Chondrocyte (in vitro differentiated cells): ENCODE data around the gene STPG4. TPM values are rescaled to one million over a fixed set of nuclear protein-coding genes. Genes with fewer than 3 reads are reported as not detected.

ENCODE experiments used
- DNase-seq: peaks from one replicate; pipeline ENCODE4 v3.0.0; 2021; ENCODE audit warnings: mixed read lengths, low spot score
- H3K27ac Mint-ChIP-seq: one replicate; pipeline ENCODE4 v1.8.0; 2021; ENCODE audit warnings: mild to moderate bottlenecking, moderate library complexity, mixed read lengths; ENCODE audit not compliant: unreplicated experiment
- H3K27me3 Mint-ChIP-seq: 2 replicates; pipeline ENCODE4 v1.8.0; 2021; ENCODE audit warnings: low read depth, mixed read lengths
- H3K36me3 Mint-ChIP-seq: 2 replicates; pipeline ENCODE4 v1.8.0; 2021; ENCODE audit warnings: low read depth, mixed read lengths
- H3K4me1 Mint-ChIP-seq: 2 replicates; pipeline ENCODE4 v1.8.0; 2021; ENCODE audit warnings: low read depth, mild to moderate bottlenecking, mixed read lengths
- H3K4me3 Mint-ChIP-seq: one replicate; pipeline ENCODE4 v1.8.0; 2021; ENCODE audit warnings: mild to moderate bottlenecking, moderate library complexity, mixed read lengths; ENCODE audit not compliant: unreplicated experiment
- H3K9me3 Mint-ChIP-seq: 2 replicates; pipeline ENCODE4 v1.8.0; 2021; ENCODE audit warnings: low read depth, mixed read lengths
- total RNA-seq: library from RNA; stranded (reverse); gene quantifications from 3 replicates; pipeline ENCODE4 v1.2.1, GENCODE V29; 2021
- TF ChIP-seq, protein P1 (sequence below): fragments of 200-600 bp; sonication (generic); IDR thresholded peaks from 2 replicates; pipeline ENCODE4 v1.5.0; 2021; ENCODE audit warnings: antibody characterized with exemption, mild to moderate bottlenecking, moderate library complexity

The STPG4 gene
- total RNA-seq, 1 donor from 2014 or later: 0.25 TPM

DNA sequence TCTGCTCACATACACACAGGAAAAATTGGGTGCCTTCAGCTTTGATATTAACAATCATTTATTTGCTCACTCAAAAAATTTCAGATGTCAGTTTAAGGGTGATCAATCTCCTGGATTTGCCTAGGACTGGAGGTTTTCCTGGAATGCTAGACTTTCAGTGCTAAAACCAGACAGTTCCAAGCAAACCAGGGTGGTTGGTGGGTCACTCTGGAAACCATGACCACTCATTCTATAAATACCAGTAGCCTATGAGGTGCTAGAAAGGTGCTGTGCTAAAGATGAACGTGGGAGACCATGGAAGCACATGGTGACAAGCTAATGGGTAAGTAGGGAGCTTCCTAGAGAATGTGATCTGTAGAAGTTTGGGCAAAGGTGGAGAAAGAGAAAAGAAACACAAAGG is 25.4 kb upstream of the STPG4 start:
- TF ChIP-seq, protein P1, sequence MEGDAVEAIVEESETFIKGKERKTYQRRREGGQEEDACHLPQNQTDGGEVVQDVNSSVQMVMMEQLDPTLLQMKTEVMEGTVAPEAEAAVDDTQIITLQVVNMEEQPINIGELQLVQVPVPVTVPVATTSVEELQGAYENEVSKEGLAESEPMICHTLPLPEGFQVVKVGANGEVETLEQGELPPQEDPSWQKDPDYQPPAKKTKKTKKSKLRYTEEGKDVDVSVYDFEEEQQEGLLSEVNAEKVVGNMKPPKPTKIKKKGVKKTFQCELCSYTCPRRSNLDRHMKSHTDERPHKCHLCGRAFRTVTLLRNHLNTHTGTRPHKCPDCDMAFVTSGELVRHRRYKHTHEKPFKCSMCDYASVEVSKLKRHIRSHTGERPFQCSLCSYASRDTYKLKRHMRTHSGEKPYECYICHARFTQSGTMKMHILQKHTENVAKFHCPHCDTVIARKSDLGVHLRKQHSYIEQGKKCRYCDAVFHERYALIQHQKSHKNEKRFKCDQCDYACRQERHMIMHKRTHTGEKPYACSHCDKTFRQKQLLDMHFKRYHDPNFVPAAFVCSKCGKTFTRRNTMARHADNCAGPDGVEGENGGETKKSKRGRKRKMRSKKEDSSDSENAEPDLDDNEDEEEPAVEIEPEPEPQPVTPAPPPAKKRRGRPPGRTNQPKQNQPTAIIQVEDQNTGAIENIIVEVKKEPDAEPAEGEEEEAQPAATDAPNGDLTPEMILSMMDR: no peak
- Mint-ChIP-seq H3K27ac (no peak overlapping the region), H3K4me3 (no peak overlapping the region), H3K9me3 (no peaks in the 10 kb centered on the region), H3K4me1 (peaks cover 22% of the 10 kb centered on the region), H3K27me3 (no peaks in the 10 kb centered on the region), H3K36me3 (peaks cover 4% of the 10 kb centered on the region)
- DNase-seq: no peak

DNA sequence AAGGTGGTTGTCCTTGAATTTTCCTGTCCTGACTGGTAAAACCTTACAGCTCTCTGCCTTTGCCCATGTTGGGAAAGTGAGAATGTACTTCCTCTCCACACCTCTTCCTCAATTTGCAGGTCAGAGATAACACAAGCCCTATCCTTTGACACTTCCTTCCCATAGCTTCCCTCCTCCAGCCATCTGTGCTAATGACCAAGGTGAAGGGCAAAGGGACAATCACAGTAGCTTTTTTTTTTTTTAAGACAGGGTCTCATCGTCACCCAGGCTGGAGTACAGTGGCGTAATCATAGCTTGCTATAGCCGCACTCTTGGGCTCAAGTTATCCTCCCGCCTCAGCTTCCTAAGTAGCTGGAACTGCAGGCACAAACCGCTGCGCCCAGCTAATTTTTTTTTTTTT is 24.3 kb upstream of the STPG4 start:
- H3K4me3 Mint-ChIP-seq: no peak overlapping the region
- H3K4me1 Mint-ChIP-seq: peaks cover 23% of the 10 kb centered on the region
- H3K27me3 Mint-ChIP-seq: no peaks in the 10 kb centered on the region

DNA sequence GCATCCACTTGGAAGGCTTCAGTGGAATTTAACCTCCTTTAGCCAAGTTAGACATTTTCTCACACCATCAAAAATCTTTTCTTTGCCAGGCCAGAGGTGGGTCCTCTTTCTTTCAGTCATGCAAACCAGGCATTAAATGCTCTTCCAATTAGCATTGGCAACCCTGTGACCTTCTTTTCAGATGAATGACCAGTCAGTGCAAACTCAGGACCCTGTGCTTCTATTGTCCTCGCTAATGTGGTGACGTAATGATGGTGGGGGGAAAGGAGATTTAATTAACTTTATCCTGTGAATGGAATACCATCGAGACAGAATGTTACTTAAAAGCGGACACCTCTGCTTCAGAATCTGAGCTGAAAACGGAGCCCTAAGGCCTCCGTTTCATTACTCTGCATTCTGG is 23.2 kb upstream of the STPG4 start:
- Mint-ChIP-seq H3K27me3 (no peaks in the 10 kb centered on the region), H3K4me3 (no peak overlapping the region), H3K27ac (no peak overlapping the region), H3K36me3 (peaks cover 7% of the 10 kb centered on the region), H3K9me3 (no peaks in the 10 kb centered on the region), H3K4me1 (peaks cover 25% of the 10 kb centered on the region)
- no peak for DNase-seq
- TF ChIP-seq, protein P1: no peak

More for the DNA sequence above, 24.3 kb upstream of the STPG4 start:
- TF ChIP-seq, protein P1: no peak
- no peak for DNase-seq
- no peak overlapping the region for H3K27ac Mint-ChIP-seq
- no peaks in the 10 kb centered on the region for H3K9me3 Mint-ChIP-seq
- H3K36me3 Mint-ChIP-seq: peaks cover 7% of the 10 kb centered on the region

DNA sequence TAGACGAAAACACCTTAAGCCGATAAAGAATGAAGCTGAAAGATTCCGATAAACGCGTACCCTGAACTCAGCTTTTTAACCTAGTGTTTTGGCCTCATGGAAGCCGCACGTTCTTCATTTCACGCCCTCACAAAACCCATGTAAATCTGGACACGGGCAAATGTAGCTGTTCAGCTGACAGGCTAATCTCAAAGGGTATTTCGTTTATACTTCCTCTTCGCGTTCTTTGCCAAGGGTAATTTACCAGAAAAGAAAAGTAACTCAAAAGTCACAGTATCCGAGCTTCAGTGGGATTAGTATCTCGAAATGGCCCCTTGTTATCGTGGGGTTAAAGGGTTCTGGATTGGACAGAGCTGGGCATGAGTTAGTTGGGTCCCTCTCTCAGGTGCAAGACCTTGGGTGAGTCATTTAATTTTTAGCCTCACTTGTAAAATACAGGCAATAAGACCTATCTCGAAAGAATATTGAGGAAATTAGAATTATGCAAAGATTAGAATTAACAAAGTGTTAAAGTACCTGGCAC is 22.0 kb upstream of the STPG4 start:
- Mint-ChIP-seq H3K27ac (peak overlapping the region; percentile 99), H3K4me1 (peaks cover 37% of the 10 kb centered on the region), H3K4me3 (peak overlapping the region; percentile 97), H3K9me3 (no peaks in the 10 kb centered on the region), H3K27me3 (no peaks in the 10 kb centered on the region), H3K36me3 (peaks cover 7% of the 10 kb centered on the region)
- TF ChIP-seq, protein P1: peak; percentile 9
- DNase-seq: no peak

DNA sequence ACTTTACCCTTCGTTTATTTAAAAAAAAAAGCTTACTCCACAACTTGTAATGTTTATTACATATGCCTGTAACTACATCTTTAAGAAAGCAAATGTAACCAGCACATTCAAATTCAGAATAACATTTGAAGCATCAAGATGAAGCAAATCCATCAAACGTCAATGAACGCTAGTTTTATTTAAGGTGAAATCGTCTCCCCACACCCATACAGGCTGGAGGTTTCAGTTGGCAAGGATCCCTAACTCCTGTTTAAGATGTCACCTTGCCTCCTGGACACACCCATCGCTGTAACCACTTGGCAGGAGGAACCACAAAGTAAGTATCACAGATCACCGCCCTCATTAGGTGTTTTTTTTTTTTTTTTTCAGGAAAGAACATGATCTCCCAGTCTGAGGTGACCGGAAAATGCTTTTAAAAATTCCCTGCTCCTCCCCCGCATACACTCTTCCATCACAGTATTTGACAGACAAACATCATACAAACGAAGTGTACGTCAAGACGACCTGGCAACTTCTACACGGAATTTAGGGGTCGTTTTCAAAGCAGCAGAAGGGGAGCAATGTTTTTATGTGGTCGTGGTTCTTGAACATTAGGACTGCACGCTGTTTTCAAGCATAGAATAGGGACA is 19.7 kb upstream of the STPG4 start:
- TF ChIP-seq, protein P1: no peak
- no peak for DNase-seq
- Mint-ChIP-seq H3K27me3 (no peaks in the 10 kb centered on the region), H3K4me1 (peaks cover 60% of the 10 kb centered on the region), H3K27ac (peak overlapping the region; percentile 94), H3K9me3 (no peaks in the 10 kb centered on the region), H3K4me3 (peak overlapping the region; percentile 85), H3K36me3 (peaks cover 7% of the 10 kb centered on the region)
